Effector memory CD4-positive, alpha-beta T cell (primary cell): ENCODE measurements around the gene CLEC4G.

Experiments
- DNase-seq, 3 donors: peaks; one replicate each; pipeline ENCODE4 v3.0.0-alpha.2; 2020
- H3K27ac ChIP-seq: 2 replicates; pipeline ENCODE4 v1.7.0; 2013; ENCODE audit warnings: mild to moderate bottlenecking, low read length, moderate library complexity; ENCODE audit not compliant: insufficient read depth, poor library complexity, severe bottlenecking
- H3K27me3 ChIP-seq: replicated peaks from 2 replicates; pipeline ENCODE4 v1.7.0; 2013; ENCODE audit warnings: mild to moderate bottlenecking, low read length; ENCODE audit not compliant: insufficient read depth, control insufficient read depth, poor library complexity, severe bottlenecking
- H3K36me3 ChIP-seq: 2 replicates; pipeline ENCODE4 v1.7.0; 2013; ENCODE audit warnings: mild to moderate bottlenecking, low read length, moderate library complexity; ENCODE audit not compliant: control insufficient read depth, insufficient read depth
- H3K4me1 ChIP-seq: 2 replicates; pipeline ENCODE4 v1.7.0; 2013; ENCODE audit warnings: low read length, mild to moderate bottlenecking; ENCODE audit not compliant: control insufficient read depth, insufficient read depth, poor library complexity, severe bottlenecking
- H3K4me3 ChIP-seq: 2 replicates; pipeline ENCODE4 v1.7.0; 2013; ENCODE audit warnings: low read length, low read depth, mild to moderate bottlenecking; ENCODE audit not compliant: insufficient read depth, poor library complexity, severe bottlenecking
- H3K9me3 ChIP-seq: 2 replicates; pipeline ENCODE4 v1.7.0; 2013; ENCODE audit warnings: mild to moderate bottlenecking, low read length, moderate library complexity; ENCODE audit not compliant: control insufficient read depth

Gene CLEC4G

GRCh38 chr19:7685546-7686445, 46.1 kb downstream of the CLEC4G start:
- no peak overlapping the region for H3K27ac ChIP-seq

GRCh38 chr19:7682175-7682855, 49.6 kb downstream of the CLEC4G start:
- Histone ChIP-seq H3K4me3 (peak overlapping the region; percentile 99), H3K36me3 (peaks cover 7% of the 10 kb centered on the region), H3K27me3 (no peaks in the 10 kb centered on the region), H3K4me1 (peaks cover 29% of the 10 kb centered on the region), H3K9me3 (no peaks in the 10 kb centered on the region), H3K27ac (peak overlapping the region; percentile 91)
- DNase-seq, result no peak

More at GRCh38 chr19:7685546-7686445, 46.1 kb downstream of the CLEC4G start:
- Histone ChIP-seq H3K9me3 (no peaks in the 10 kb centered on the region), H3K4me1 (peaks cover 11% of the 10 kb centered on the region), H3K4me3 (no peak overlapping the region), H3K36me3 (peaks cover 7% of the 10 kb centered on the region), H3K27me3 (no peaks in the 10 kb centered on the region)
- no peak for DNase-seq

- H3K4me3 ChIP-seq, result peak overlapping the region; percentile 99
These were observed 50.4 kb downstream of the CLEC4G start for GRCh38 chr19:7681340-7682174.

GRCh38 chr19:7680606-7681339, 51.1 kb downstream of the CLEC4G start, which contains the start of gene TRAPPC5:
Gene TRAPPC5 (plus strand): TSS chr19:7680833. CDS start chr19:7682254, 1,421 bp downstream.
- Histone ChIP-seq H3K9me3 (no peaks in the 10 kb centered on the region), H3K27ac (peak within 1 kb of the TSS; percentile 91), H3K4me1 (peaks cover 37% of the 10 kb centered on the region), H3K36me3 (peaks cover 7% of the 10 kb centered on the region), H3K4me3 (peak within 1 kb of the TSS; percentile 99), H3K27me3 (no peaks in the 10 kb centered on the region)
- peak; percentile 75 to 79 (median 75) for DNase-seq

More at GRCh38 chr19:7681340-7682174, 50.4 kb downstream of the CLEC4G start:
- Histone ChIP-seq H3K27me3 (no peaks in the 10 kb centered on the region), H3K36me3 (peaks cover 7% of the 10 kb centered on the region), H3K27ac (peak overlapping the region; percentile 91), H3K9me3 (no peaks in the 10 kb centered on the region), H3K4me1 (peaks cover 35% of the 10 kb centered on the region)
- peak; percentile 66 to 75 (median 70) for DNase-seq

DNA sequence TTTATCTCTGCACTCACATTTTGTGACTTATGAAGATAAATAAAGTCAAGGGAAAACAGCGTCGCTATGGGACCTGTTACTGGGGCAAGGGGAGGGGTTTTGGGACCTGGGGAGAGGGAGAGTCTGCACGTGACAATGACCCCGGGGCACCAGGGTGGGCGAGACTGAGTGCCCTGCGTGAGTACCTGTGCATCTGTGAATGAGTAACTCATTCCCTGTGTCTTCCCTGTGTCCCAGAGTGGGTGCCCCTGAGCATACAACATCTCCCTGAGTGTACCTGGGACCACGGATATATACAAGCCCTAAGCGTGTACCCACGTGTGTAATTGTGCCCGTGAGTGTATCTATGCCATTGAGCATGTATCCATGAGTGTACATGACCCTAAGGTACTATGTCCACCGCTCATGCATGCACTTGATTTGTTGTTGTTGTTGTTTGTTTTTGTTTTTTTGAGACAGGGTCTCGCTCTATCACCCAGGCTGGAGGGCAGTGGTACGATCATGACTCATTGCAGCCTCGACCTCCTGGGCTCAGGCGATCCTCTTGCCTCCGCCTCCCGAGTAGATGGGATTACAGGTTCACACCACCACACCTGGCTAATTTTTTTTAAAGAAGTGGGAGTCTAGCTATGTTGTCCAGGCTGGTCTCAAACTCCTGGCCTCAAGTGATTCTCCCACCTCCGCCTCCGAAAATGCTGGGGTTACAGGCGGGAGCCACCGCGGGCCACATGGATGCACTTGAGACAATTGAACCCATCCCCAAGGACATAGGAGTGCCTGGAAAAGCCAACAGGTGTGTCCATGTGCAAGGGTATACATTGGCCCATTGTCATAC, 51.9 kb downstream of the CLEC4G start:
- DNase-seq, result no peak
- Histone ChIP-seq H3K27ac (no peak overlapping the region), H3K9me3 (no peaks in the 10 kb centered on the region), H3K27me3 (no peaks in the 10 kb centered on the region), H3K4me1 (peaks cover 37% of the 10 kb centered on the region), H3K4me3 (peak overlapping the region; percentile 99), H3K36me3 (peaks cover 7% of the 10 kb centered on the region)

DNA sequence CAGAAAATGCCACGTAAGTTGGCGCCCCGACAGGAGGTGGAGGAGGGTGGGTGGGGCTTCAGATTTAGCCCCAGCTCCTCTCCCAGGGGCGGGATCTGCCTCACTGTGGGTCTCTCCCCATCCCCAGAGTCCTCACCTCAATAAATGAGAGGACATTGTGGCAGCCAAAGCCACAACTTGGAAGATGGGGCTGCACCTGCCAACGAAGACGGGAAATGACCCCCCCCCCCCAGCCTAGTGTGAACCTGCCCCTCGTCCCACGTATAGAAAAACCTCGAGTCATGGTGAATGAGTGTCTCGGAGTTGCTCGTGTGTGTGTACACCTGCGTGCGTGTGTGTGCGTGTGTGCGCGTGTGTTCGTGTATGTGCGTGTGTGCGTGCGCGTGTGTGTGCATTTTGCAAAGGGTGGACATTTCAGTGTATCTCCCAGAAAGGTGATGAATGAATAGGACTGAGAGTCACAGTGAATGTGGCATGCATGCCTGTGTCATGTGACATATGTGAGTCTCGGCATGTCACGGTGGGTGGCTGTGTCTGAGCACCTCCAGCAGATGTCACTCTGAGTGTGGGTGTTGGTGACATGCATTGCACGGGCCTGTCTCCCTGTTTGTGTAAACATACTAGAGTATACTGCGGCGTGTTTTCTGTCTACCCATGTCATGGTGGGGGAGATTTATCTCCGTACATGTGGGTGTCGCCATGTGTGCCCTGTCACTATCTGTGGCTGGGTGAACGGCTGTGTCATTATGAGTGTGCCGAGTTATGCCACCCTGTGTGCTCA, 52.7 kb downstream of the CLEC4G start:
- peak; percentile 50 to 60 (median 51) for DNase-seq
- Histone ChIP-seq H3K36me3 (peaks cover 7% of the 10 kb centered on the region), H3K9me3 (no peaks in the 10 kb centered on the region), H3K27me3 (no peaks in the 10 kb centered on the region), H3K4me3 (no peak overlapping the region), H3K4me1 (peaks cover 37% of the 10 kb centered on the region), H3K27ac (no peak overlapping the region)
